ENCODE data around the gene ATP1B3.

ATP1B3 gene

DNA sequence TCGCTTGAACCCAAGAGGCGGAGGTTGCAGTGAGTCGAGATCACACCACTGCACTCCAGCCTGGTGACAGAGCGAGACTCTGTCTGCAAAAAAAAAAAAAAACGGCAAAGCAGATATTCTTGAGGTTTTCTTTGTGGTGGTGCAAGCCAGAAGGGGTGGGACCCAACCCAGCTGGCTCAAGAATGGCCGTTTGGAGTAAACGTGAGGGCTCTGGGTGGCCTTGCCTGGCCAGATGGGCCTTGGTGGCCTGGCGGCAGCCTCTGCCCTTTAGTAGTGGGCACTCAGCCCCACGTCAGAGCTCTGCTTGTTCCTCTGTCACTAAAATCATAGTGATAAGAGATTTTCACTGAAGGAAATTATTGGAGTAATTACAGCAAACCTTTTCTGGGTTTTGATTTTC lies 50.5 kb downstream of the ATP1B3 start:
- H3K4me3 Mint-ChIP-seq, result no peak overlapping the region
- H3K9me3 Mint-ChIP-seq, result no peaks in the 10 kb centered on the region
- H3K27me3 Mint-ChIP-seq (ENCODE audit: low read depth), result no peaks in the 10 kb centered on the region
- no peaks in the 10 kb centered on the region for H3K4me1 Mint-ChIP-seq
- TF ChIP-seq, protein P1, sequence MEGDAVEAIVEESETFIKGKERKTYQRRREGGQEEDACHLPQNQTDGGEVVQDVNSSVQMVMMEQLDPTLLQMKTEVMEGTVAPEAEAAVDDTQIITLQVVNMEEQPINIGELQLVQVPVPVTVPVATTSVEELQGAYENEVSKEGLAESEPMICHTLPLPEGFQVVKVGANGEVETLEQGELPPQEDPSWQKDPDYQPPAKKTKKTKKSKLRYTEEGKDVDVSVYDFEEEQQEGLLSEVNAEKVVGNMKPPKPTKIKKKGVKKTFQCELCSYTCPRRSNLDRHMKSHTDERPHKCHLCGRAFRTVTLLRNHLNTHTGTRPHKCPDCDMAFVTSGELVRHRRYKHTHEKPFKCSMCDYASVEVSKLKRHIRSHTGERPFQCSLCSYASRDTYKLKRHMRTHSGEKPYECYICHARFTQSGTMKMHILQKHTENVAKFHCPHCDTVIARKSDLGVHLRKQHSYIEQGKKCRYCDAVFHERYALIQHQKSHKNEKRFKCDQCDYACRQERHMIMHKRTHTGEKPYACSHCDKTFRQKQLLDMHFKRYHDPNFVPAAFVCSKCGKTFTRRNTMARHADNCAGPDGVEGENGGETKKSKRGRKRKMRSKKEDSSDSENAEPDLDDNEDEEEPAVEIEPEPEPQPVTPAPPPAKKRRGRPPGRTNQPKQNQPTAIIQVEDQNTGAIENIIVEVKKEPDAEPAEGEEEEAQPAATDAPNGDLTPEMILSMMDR (IDR thresholded peaks at IDR 0.05; ENCODE audit: unreplicated experiment in 3 of 3), result no peak
- no peak overlapping the region for H3K27ac Mint-ChIP-seq
- peaks cover 45% of the 10 kb centered on the region for H3K36me3 Mint-ChIP-seq (ENCODE audit: low read depth)

DNA sequence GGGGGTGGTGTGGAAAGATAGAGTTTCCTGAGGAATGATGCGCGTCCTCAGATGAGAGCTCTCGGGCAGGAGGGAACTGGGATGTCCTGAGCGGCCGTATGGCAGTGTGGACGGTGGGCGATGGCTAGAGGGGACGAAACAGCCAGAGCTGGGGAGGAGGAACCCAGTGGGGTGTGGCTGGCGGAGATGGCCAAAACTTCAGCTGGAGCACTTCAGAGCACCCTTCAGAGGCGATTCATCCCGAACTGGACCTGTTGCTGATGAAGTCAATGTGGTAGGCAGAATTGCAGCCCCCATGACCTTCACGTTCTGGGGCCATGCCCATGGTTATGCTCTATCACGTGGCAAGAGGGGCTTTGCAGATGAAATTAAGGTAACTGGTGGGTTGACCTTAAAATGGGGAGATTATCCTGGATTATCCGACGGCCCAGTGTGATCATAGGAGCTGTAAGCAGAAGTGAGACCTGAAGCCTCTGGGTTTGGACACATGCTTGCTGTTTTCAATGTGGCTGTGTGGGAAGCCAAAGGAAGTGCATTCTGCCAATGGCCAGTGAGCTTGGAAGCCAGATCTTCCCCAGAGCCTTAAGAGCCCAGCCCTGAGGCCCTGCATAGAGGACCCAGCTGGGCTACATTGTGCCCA lies 52.3 kb downstream of the ATP1B3 start:
- Mint-ChIP-seq H3K27me3 (ENCODE audit: low read depth) (no peaks in the 10 kb centered on the region), H3K27ac (no peak overlapping the region), H3K4me3 (no peak overlapping the region), H3K4me1 (peaks cover under 1% of the 10 kb centered on the region), H3K36me3 (ENCODE audit: low read depth) (peaks cover 39% of the 10 kb centered on the region), H3K9me3 (no peaks in the 10 kb centered on the region)
- TF ChIP-seq, protein P1 (IDR thresholded peaks at IDR 0.05; ENCODE audit: unreplicated experiment in 3 of 3), result no peak

DNA sequence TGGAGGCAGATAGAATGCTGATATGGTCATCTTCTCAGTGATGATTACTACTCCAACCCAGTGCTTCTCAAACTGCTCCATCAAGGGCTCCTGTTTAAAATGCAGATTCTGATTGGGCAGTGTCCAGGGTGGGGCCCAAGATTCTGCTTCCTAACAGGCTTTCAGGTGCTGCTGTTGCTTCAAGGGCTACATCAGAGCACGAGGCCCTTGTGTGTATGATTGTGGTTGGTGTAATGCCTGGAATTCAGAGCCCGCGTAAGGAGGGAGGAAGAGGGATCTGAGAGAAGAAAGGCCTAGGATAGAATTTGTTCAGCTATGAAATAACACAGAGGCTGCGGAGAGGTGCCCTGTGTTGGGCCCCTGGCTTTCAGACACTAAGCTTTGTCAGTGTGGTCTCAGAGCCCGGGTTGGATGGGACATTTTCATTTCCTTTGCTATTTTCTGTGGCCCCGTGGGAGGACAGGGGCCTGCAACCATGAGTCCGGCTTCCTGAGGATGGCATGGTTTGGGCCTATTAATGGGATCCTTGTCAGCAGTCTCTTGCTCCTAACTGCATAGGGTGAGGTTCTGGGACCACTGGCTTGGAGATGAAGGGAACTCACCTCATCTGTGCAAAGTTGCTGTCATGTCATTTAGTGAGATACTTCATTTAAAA lies 53.0 kb downstream of the ATP1B3 start:
- Mint-ChIP-seq H3K4me1 (peaks cover 8% of the 10 kb centered on the region), H3K4me3 (no peak overlapping the region), H3K36me3 (ENCODE audit: low read depth) (peaks cover 43% of the 10 kb centered on the region), H3K27me3 (ENCODE audit: low read depth) (no peaks in the 10 kb centered on the region), H3K9me3 (no peaks in the 10 kb centered on the region), H3K27ac (no peak overlapping the region)
- TF ChIP-seq, protein P1 (IDR thresholded peaks at IDR 0.05; ENCODE audit: unreplicated experiment in 3 of 3), result no peak

DNA sequence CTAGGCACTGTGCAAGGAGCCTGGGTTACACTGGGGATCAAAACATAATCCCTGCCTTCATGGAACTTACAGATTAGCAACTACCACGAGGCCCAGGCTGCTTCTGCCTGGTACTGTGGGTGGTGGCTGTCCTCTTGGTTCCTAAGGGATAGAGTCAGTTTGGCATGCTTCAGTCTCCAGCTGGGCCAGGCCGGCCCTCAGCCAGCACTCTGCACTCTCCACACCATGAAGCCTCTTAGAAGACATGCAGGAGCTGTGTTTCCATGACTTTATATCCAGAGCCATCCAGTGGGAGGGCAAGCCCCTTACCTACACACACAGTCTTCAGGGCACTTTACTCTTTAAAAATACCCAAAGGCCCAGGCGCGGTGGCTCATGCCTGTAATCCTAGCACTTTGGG lies 54.4 kb downstream of the ATP1B3 start:
- Mint-ChIP-seq H3K27me3 (ENCODE audit: low read depth) (no peaks in the 10 kb centered on the region), H3K9me3 (no peaks in the 10 kb centered on the region), H3K4me3 (no peak overlapping the region), H3K27ac (no peak overlapping the region), H3K4me1 (peaks cover 8% of the 10 kb centered on the region), H3K36me3 (ENCODE audit: low read depth) (peaks cover 34% of the 10 kb centered on the region)
- TF ChIP-seq, protein P1 (IDR thresholded peaks at IDR 0.05; ENCODE audit: unreplicated experiment in 3 of 3), result no peak

DNA sequence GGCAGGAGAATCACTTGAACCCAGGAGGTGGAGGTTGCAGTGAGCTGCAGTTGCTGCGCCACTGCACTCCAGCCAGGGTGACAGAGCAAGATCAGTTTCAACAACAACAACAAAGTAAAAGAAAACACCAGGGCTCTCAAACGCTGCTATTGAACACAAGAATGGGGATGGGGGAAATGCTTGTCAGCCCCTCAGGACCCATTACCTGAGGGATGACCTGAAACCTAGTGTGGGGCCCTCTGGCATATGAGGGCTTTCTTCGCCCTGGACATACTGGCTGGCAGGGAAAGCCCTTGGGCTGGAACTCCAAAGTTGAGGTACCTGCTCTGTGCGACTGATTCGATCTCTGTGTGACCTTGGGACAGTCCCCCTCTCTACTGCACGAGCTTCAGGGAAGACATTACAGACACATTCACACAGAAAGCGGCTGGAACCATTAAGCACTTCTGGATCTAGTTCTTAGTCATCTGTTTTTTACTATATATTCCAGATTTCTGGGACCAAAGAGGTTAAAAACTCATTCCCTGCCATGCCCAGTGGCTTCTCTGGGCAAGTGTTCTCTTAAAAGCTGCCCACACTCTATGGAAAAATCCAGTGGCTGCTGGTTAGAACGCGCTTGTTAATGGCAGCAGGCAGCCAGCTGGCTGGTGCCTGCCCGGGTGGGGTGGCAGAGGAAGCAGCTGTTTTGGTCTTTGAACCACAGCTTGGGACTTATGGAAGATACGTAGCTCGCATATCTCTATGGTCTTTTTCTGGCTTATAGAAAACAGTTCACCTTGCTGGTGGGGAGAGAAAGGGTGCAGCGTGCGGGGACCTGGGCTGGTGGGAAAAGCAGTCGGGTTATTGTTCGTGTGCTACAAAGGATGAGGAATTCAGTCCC lies 57.2 kb downstream of the ATP1B3 start:
- no peaks in the 10 kb centered on the region for H3K27me3 Mint-ChIP-seq (ENCODE audit: low read depth)

More for the DNA sequence above, 57.2 kb downstream of the ATP1B3 start:
- Mint-ChIP-seq H3K27ac (peak overlapping the region; percentile 65 to 80 (median 66)), H3K4me3 (no peak overlapping the region), H3K36me3 (ENCODE audit: low read depth) (peaks cover 19% of the 10 kb centered on the region), H3K9me3 (no peaks in the 10 kb centered on the region), H3K4me1 (peaks cover 8% of the 10 kb centered on the region)
- TF ChIP-seq, protein P1 (IDR thresholded peaks at IDR 0.05; ENCODE audit: unreplicated experiment in 3 of 3), result no peak
